Heart left ventricle (tissue), 13 donors: ENCODE results near the gene SH2D7.

ENCODE experiments used
- CTCF ChIP-seq, 12 donors: fragments of 200-600 bp; sonication (generic) in 4 of 12; IDR thresholded peaks; one replicate each; pipeline versions ENCODE4 v1.5.0 to v1.8.0; 2018 to 2022; ENCODE audit warnings: antibody characterized with exemption in 12 of 12, mild to moderate bottlenecking in 5 of 12
- POLR2A ChIP-seq, 2 donors: fragments of 450-650 bp; IDR thresholded peaks; one replicate each; pipeline ENCODE4 v1.6.1; 2017; ENCODE audit warnings: antibody characterized with exemption in 2 of 2, mild to moderate bottlenecking in 2 of 2, moderate library complexity in 2 of 2
- donor health status: ischemic (EF 13 %, LVEDD 7.1; RV severe dilation, severe dysfunction).
- donor health status: DM: no; HTN: yes; CAD: no.
- donor health status: DM: no; HTN: no; CAD: no.
- donor health status: ischemic (EF 25% LVEDD 6.9; RV normal size, moderate dysfunction).
- donor health status: ischemic (EF 25% LVEDD 5.7; RV mildly dilated, moderate dysfunction).
- donor health status: ischemic (EF 35%, LVEDD 5.7; RV mildly dilated, moderate dysfunction).
- donor health status: nonischemic (EF 11% LVEDD 7.7; RV severe dilation, severe dysfunction).
- donor health status: DM: yes; HTN: yes; CAD: no.
- donor health status: PGD.
- donor health status: ischemic (EF 29% LVEDD 5.4; RV normal size, mild dysfunction).
- donor health status: nonischemic (EF 23%, LVEDD 6.1; RV moderate dilation, normal function).

GRCh38 chr15:78092261-78093041, at the start of gene SH2D7:
- TF ChIP-seq CTCF (IDR thresholded peaks at IDR 0.05) = no peak
- no peak for TF ChIP-seq POLR2A (IDR thresholded peaks at IDR 0.05)
